ENCODE results near the gene RPS6KA2. TPM values are rescaled to one million over a fixed set of nuclear protein-coding genes. Genes with fewer than 3 reads are reported as not detected.

The RPS6KA2 gene
- total RNA-seq, 1 donor from 2014 or later = 33.7 TPM

- Mint-ChIP-seq H3K27me3 (ENCODE audit: low read depth) (no peaks in the 10 kb centered on the region), H3K9me3 (no peaks in the 10 kb centered on the region), H3K36me3 (ENCODE audit: low read depth) (no peaks in the 10 kb centered on the region), H3K4me1 (peaks cover 17% of the 10 kb centered on the region), H3K4me3 (peak within 1 kb of the TSS; percentile 95), H3K27ac (ENCODE audit: unreplicated experiment) (peak within 1 kb of the TSS; percentile 78)
- peak; percentile 90 for DNase-seq (ENCODE audit: low read depth, low spot score)
- TF ChIP-seq CTCF (conservative IDR thresholded peaks at IDR 0.05) = no peak
Observed at GRCh38 chr6:166382933-166383801, 243.9 kb downstream of the RPS6KA2 start, which contains the start of gene MPC1. MPC1 (minus strand) TSS chr6:166382940; CDS start chr6:166382876, 64 bp downstream.

GRCh38 chr6:166382500-166382932 is 244.5 kb downstream of the RPS6KA2 start:
- H3K27me3 Mint-ChIP-seq (ENCODE audit: low read depth) = no peaks in the 10 kb centered on the region
- peak overlapping the region; percentile 95 for H3K4me3 Mint-ChIP-seq
- no peaks in the 10 kb centered on the region for H3K36me3 Mint-ChIP-seq (ENCODE audit: low read depth)
- peaks cover 17% of the 10 kb centered on the region for H3K4me1 Mint-ChIP-seq
- no peak for TF ChIP-seq CTCF (conservative IDR thresholded peaks at IDR 0.05)
- no peaks in the 10 kb centered on the region for H3K9me3 Mint-ChIP-seq
- H3K27ac Mint-ChIP-seq (ENCODE audit: unreplicated experiment) = no peak overlapping the region
- no peak for DNase-seq (ENCODE audit: low read depth, low spot score)

DNA sequence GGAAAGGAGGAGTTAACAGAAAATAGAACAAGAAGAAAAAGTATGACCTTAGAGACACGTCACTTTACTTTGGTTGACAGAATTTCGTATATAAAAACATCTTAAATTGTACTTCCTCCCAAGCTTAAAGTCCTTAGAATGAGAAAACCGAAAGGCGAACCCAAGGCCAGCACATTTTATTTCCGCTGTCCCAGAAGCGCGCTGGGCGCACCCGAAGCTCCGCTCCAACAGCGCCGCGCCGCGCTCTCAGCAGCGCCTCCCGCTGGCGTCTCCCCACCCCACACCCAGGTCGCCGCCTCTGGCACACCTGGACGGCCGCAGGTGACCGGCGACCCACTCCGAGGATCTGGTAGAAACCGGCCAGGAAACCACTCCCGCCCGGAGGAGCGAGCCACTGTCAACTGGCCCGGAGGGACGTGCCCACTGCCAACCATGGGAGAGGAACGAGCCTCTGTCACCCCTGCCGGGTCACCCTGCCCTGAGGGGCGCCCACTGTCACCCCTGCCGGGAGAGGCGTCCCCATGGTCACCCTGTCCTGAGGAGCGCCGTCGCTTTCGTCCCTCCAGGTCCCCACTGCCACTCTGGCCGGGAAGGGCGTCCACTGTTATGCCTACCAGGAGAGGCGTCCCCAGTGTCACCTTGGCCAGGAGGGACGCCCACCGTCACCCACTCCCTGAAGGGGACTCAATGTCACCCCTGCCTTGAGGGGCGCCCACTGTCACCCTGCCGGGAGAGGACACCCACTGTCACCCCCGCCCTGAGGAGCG is 245.1 kb downstream of the RPS6KA2 start:
- peak; percentile 80 for TF ChIP-seq CTCF (conservative IDR thresholded peaks at IDR 0.05)
- H3K27ac Mint-ChIP-seq (ENCODE audit: unreplicated experiment) = no peak overlapping the region
- no peaks in the 10 kb centered on the region for H3K9me3 Mint-ChIP-seq
- DNase-seq (ENCODE audit: low read depth, low spot score) = peak; percentile 43
- H3K27me3 Mint-ChIP-seq (ENCODE audit: low read depth) = no peaks in the 10 kb centered on the region
- H3K4me1 Mint-ChIP-seq = peaks cover 17% of the 10 kb centered on the region
- no peaks in the 10 kb centered on the region for H3K36me3 Mint-ChIP-seq (ENCODE audit: low read depth)
- peak overlapping the region; percentile 95 for H3K4me3 Mint-ChIP-seq

- Mint-ChIP-seq H3K9me3 (no peaks in the 10 kb centered on the region), H3K36me3 (ENCODE audit: low read depth) (no peaks in the 10 kb centered on the region), H3K27ac (ENCODE audit: unreplicated experiment) (no peak overlapping the region)
Observed at GRCh38 chr6:166381381-166381732, 245.7 kb downstream of the RPS6KA2 start.

More at GRCh38 chr6:166381381-166381732, 245.7 kb downstream of the RPS6KA2 start:
- DNase-seq (ENCODE audit: low read depth, low spot score) = no peak
- Mint-ChIP-seq H3K4me3 (peak overlapping the region; percentile 95), H3K4me1 (peaks cover 17% of the 10 kb centered on the region), H3K27me3 (ENCODE audit: low read depth) (no peaks in the 10 kb centered on the region)
- TF ChIP-seq CTCF (conservative IDR thresholded peaks at IDR 0.05) = no peak

Data from neural crest cell (in vitro differentiated cells).